Muscle of leg (tissue), 11 donors: Measurements from ENCODE around the gene KISS1. TPM values are rescaled to one million over a fixed set of nuclear protein-coding genes. Genes with fewer than 3 reads are reported as not detected.
A peak's percentile ranks its signal among the peaks of the same experiment; 100 is the strongest.

Source experiments
- DNase-seq: peaks from one replicate; pipeline ENCODE4 v3.0.0; 2013
- H3K27ac ChIP-seq: one replicate; pipeline ENCODE4 v1.5.1; 2013; ENCODE audit warnings: mild to moderate bottlenecking, low read length, control low read depth
- H3K27me3 ChIP-seq: one replicate; pipeline ENCODE4 v1.6.1; 2013; ENCODE audit warnings: low read length; ENCODE audit not compliant: control insufficient read depth, insufficient read depth
- H3K36me3 ChIP-seq: one replicate; pipeline ENCODE4 v1.6.1; 2013; ENCODE audit warnings: low read length; ENCODE audit not compliant: control insufficient read depth, insufficient read depth
- H3K4me1 ChIP-seq: one replicate; pipeline ENCODE4 v1.6.1; 2013; ENCODE audit warnings: low read length; ENCODE audit not compliant: control insufficient read depth, insufficient read depth
- H3K4me3 ChIP-seq: one replicate; pipeline ENCODE4 v1.5.1; 2013; ENCODE audit warnings: low read length, control low read depth
- H3K9me3 ChIP-seq: replicated peaks from 2 replicates; pipeline ENCODE4 v1.6.1; 2013; ENCODE audit warnings: low read depth, low read length; ENCODE audit not compliant: control insufficient read depth
- WGBS: methylation state at CpG from one replicate; pipeline ENCODE4 v1.1.5; 2013; ENCODE audit warnings: missing lambda C conversion rate; ENCODE audit not compliant: insufficient coverage; 5-methylcytosine and 5-hydroxymethylcytosine counted together
- polyA plus RNA-seq, 8 donors: library from polyadenylated mRNA; unstranded; fragments of 120-200 nt; gene quantifications; one replicate each; pipeline versions ENCODE4 v1.2.1 to v1.2.3, GENCODE V29; 2013; ENCODE audit warnings: inconsistent platforms in 1 of 8, low replicate concordance in 1 of 8; ENCODE audit not compliant: insufficient read length in 8 of 8, insufficient read depth in 1 of 8
- total RNA-seq: library from RNA; stranded (reverse); fragments of 120-200 nt; gene quantifications from one replicate; pipeline ENCODE4 v1.2.4, GENCODE V29; 2013

KISS1 gene
- total and polyA plus RNA-seq, 9 donors = 0.29 to 5.6 (median 0.82) TPM; not detected in 1

GRCh38 chr1:204194080-204194479 is 2.2 kb downstream of the KISS1 start:
- WGBS = 46% methylated on average over 2 of the region's 2 CpGs
- H3K27me3 ChIP-seq = peaks cover 29% of the 10 kb centered on the region

GRCh38 chr1:204192589-204193352 is 3.5 kb downstream of the KISS1 start:
- Histone ChIP-seq H3K36me3 (no peaks in the 10 kb centered on the region), H3K4me1 (peaks cover 13% of the 10 kb centered on the region), H3K4me3 (no peak overlapping the region), H3K9me3 (no peaks in the 10 kb centered on the region), H3K27ac (no peak overlapping the region), H3K27me3 (peaks cover 36% of the 10 kb centered on the region)
- WGBS = 31% methylated on average over 2 of the region's 3 CpGs
- DNase-seq = no peak

More at GRCh38 chr1:204194080-204194479, 2.2 kb downstream of the KISS1 start:
- no peak for DNase-seq
- no peaks in the 10 kb centered on the region for H3K36me3 ChIP-seq
- no peak overlapping the region for H3K4me3 ChIP-seq
- peaks cover 25% of the 10 kb centered on the region for H3K4me1 ChIP-seq
- H3K27ac ChIP-seq = no peak overlapping the region
- H3K9me3 ChIP-seq = no peaks in the 10 kb centered on the region

- no peak for DNase-seq
- H3K36me3 ChIP-seq = no peaks in the 10 kb centered on the region
- WGBS = 93% methylated on average over 2 of the region's 2 CpGs
- peaks cover 13% of the 10 kb centered on the region for H3K4me1 ChIP-seq
- no peaks in the 10 kb centered on the region for H3K9me3 ChIP-seq
- no peak overlapping the region for H3K27ac ChIP-seq
- no peak overlapping the region for H3K4me3 ChIP-seq
- H3K27me3 ChIP-seq = peaks cover 42% of the 10 kb centered on the region
These were observed 4.2 kb downstream of the KISS1 start for GRCh38 chr1:204192046-204192445.

GRCh38 chr1:204191456-204191855 is 4.8 kb downstream of the KISS1 start:
- Histone ChIP-seq H3K9me3 (no peaks in the 10 kb centered on the region), H3K36me3 (no peaks in the 10 kb centered on the region), H3K27me3 (peaks cover 40% of the 10 kb centered on the region), H3K27ac (no peak overlapping the region), H3K4me3 (no peak overlapping the region), H3K4me1 (peaks cover 13% of the 10 kb centered on the region)
- no peak for DNase-seq
- 65% methylated on average over 4 of the region's 7 CpGs for WGBS

- Histone ChIP-seq H3K9me3 (no peaks in the 10 kb centered on the region), H3K27me3 (peaks cover 39% of the 10 kb centered on the region), H3K36me3 (no peaks in the 10 kb centered on the region), H3K4me3 (no peak overlapping the region), H3K27ac (no peak overlapping the region), H3K4me1 (peaks cover 13% of the 10 kb centered on the region)
- peak; percentile 71 for DNase-seq
- 2% methylated on average over 29 of the region's 44 CpGs for WGBS
These were observed 5.8 kb downstream of the KISS1 start for GRCh38 chr1:204190212-204191211.

GRCh38 chr1:204188959-204189639 is 7.2 kb downstream of the KISS1 start:
- H3K4me3 ChIP-seq = no peak overlapping the region
- no peak overlapping the region for H3K27ac ChIP-seq
- no peak for DNase-seq
- no peaks in the 10 kb centered on the region for H3K36me3 ChIP-seq
- WGBS = 62% methylated on average over 2 of the region's 11 CpGs
- peaks cover 42% of the 10 kb centered on the region for H3K27me3 ChIP-seq
- peaks cover 13% of the 10 kb centered on the region for H3K4me1 ChIP-seq
- H3K9me3 ChIP-seq = no peaks in the 10 kb centered on the region

- Histone ChIP-seq H3K27ac (no peak overlapping the region), H3K4me3 (no peak overlapping the region), H3K4me1 (peaks cover 13% of the 10 kb centered on the region), H3K9me3 (no peaks in the 10 kb centered on the region), H3K27me3 (peaks cover 34% of the 10 kb centered on the region), H3K36me3 (no peaks in the 10 kb centered on the region)
- WGBS = 50% methylated on average over 1 of the region's 10 CpGs
- DNase-seq = no peak
These were observed 9.7 kb downstream of the KISS1 start for GRCh38 chr1:204186597-204186996.

DNA sequence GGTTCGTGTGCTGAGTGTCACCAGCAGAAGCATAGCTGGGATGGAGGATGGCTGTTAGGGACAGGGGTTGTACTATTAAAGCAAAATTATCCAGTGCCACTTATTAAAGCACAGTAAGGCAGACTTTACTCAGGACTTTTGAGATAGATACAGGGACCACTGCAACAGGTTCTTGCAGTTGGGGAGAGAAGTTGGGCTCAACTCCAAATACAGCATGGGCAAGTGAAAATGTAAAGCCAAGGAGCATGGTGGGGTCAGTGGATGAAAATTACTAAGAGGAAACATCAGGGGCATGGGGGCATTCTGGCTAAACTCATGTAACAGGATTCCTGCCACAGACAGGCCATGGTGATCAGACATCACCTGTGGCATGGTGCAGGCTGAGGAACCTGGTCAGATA is 15.2 kb downstream of the KISS1 start:
- Histone ChIP-seq H3K36me3 (no peaks in the 10 kb centered on the region), H3K27me3 (peaks cover 20% of the 10 kb centered on the region), H3K27ac (no peak overlapping the region), H3K4me1 (no peaks in the 10 kb centered on the region), H3K4me3 (no peak overlapping the region), H3K9me3 (no peaks in the 10 kb centered on the region)
- no CpG with 5 or more reads among the region's 1 CpG for WGBS
- DNase-seq = no peak

- Histone ChIP-seq H3K27ac (no peak overlapping the region), H3K4me1 (no peaks in the 10 kb centered on the region), H3K9me3 (no peaks in the 10 kb centered on the region), H3K27me3 (peaks cover 23% of the 10 kb centered on the region), H3K4me3 (no peak overlapping the region), H3K36me3 (no peaks in the 10 kb centered on the region)
- 86% methylated on average over 1 of the region's 6 CpGs for WGBS
- no peak for DNase-seq
These were observed 16.2 kb downstream of the KISS1 start for GRCh38 chr1:204180133-204180532.
